Mesendoderm (in vitro differentiated cells): ENCODE results near the gene CCR8. TPM values are rescaled to one million over a fixed set of nuclear protein-coding genes. Genes with fewer than 3 reads are reported as not detected.

Source experiments
- DNase-seq: peaks from one replicate; pipeline ENCODE4 v3.0.0; 2013
- H2AK5ac ChIP-seq: 2 replicates; pipeline ENCODE4 v1.6.1; 2013; ENCODE audit warnings: low read length, inconsistent platforms
- H2BK120ac ChIP-seq: 2 replicates; pipeline ENCODE4 v1.6.1; 2013; ENCODE audit warnings: low read depth, mild to moderate bottlenecking, low read length, moderate library complexity, mixed read lengths
- H2BK15ac ChIP-seq: replicated peaks from 2 replicates; pipeline ENCODE4 v1.6.1; 2013; ENCODE audit warnings: low read depth, mild to moderate bottlenecking, moderate library complexity
- H2BK5ac ChIP-seq: 2 replicates; pipeline ENCODE4 v1.6.1; 2013; ENCODE audit warnings: low read length, inconsistent platforms
- H3K18ac ChIP-seq: 2 replicates; pipeline ENCODE4 v1.6.1; 2013; ENCODE audit warnings: mild to moderate bottlenecking, low read length, mixed read lengths
- H3K23ac ChIP-seq: one replicate; pipeline ENCODE4 v1.6.1; 2013; ENCODE audit warnings: low read length
- H3K27ac ChIP-seq: 2 replicates; pipeline ENCODE4 v1.5.1; 2013; ENCODE audit warnings: low read depth, mild to moderate bottlenecking, inconsistent platforms, low read length, moderate library complexity
- H3K27me3 ChIP-seq: 2 replicates; pipeline ENCODE4 v1.6.1; 2013; ENCODE audit warnings: low read length, control low read depth, mild to moderate bottlenecking, inconsistent platforms; ENCODE audit not compliant: insufficient read depth, poor library complexity
- H3K36me3 ChIP-seq: 2 replicates; pipeline ENCODE4 v1.6.1; 2013; ENCODE audit warnings: low read length, inconsistent platforms; ENCODE audit not compliant: control insufficient read depth, insufficient read depth
- H3K4ac ChIP-seq: one replicate; pipeline ENCODE4 v1.6.1; 2013; ENCODE audit warnings: low read depth, mild to moderate bottlenecking, low read length, moderate library complexity
- H3K4me1 ChIP-seq: 2 replicates; pipeline ENCODE4 v1.6.1; 2013; ENCODE audit warnings: low read depth, low read length, inconsistent platforms; ENCODE audit not compliant: control insufficient read depth
- H3K4me2 ChIP-seq: 2 replicates; pipeline ENCODE4 v1.6.1; 2013; ENCODE audit warnings: low read length
- H3K4me3 ChIP-seq: 2 replicates; pipeline ENCODE4 v1.5.1; 2013; ENCODE audit warnings: mild to moderate bottlenecking, low read length
- H3K56ac ChIP-seq: one replicate; pipeline ENCODE4 v1.6.1; 2013; ENCODE audit warnings: low read length
- H3K79me1 ChIP-seq: 2 replicates; pipeline ENCODE4 v1.6.1; 2013; ENCODE audit warnings: low read length, inconsistent platforms
- H3K79me2 ChIP-seq: 2 replicates; pipeline ENCODE4 v1.6.1; 2013; ENCODE audit warnings: mild to moderate bottlenecking, low read length; ENCODE audit not compliant: control insufficient read depth, insufficient read depth
- H3K9ac ChIP-seq: 2 replicates; pipeline ENCODE4 v1.6.1; 2013; ENCODE audit warnings: low read length, inconsistent platforms
- H4K5ac ChIP-seq: one replicate; pipeline ENCODE4 v1.6.1; 2013; ENCODE audit warnings: low read length
- H4K8ac ChIP-seq: one replicate; pipeline ENCODE4 v1.6.1; 2013; ENCODE audit warnings: low read depth, mild to moderate bottlenecking, control low read depth, low read length, moderate library complexity
- WGBS: extraction: QIAGEN DNeasy Blood & Tissue Kit; methylation state at CpG from one replicate; pipeline ENCODE4 v1.1.7; 2013; ENCODE audit warnings: low lambda C conversion rate, missing lambda C conversion rate; ENCODE audit not compliant: insufficient coverage; ENCODE audit errors: extremely low coverage; 5-methylcytosine and 5-hydroxymethylcytosine counted together
- polyA plus RNA-seq, 2 experiments: library from polyadenylated mRNA; stranded (reverse); fragments of 200-250 nt; gene quantifications; one replicate each; pipeline ENCODE4 v1.2.3, GENCODE V29; 2013

The CCR8 gene
- not detected for polyA plus RNA-seq (2013, experiment 1 of 2)
- polyA plus RNA-seq (2013, experiment 2 of 2) = not detected

DNA sequence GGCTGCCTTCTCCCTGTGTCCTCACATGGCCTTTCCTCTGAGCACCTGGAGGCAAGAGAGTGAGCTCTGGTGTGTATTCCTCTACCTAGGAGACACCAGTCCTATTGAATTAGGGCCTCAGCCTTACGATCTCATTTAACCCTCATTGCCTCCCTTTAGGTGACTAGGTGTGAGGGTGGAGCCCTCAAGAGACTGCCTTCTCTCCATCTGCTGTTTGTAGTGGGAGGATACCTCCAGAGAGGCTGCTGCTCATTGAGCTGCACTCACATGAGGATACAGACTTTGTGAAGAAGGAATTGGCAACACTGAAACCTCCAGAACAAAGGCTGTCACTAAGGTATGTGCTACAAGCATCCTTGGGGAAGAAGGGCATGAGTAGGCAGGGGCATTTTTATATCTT is at the start of gene CCR8:
Gene CCR8, plus strand, starts transcription at position 217 of the 400 bp plus-strand sequence. CDS start 2,623 bp downstream, outside the sequence.
- no CpG with 5 or more reads among the region's 1 CpG for WGBS
- H3K4ac ChIP-seq = no peak within 1 kb of the TSS
- H3K27ac ChIP-seq = no peak within 1 kb of the TSS
- H3K4me3 ChIP-seq = no peak within 1 kb of the TSS
- no peak within 1 kb of the TSS for H2BK15ac ChIP-seq
- no peak within 1 kb of the TSS for H3K56ac ChIP-seq
- H3K79me2 ChIP-seq = no peaks in the 10 kb centered on the region
- peak; percentile 6 for DNase-seq
- no peak within 1 kb of the TSS for H3K9ac ChIP-seq
- no peaks in the 10 kb centered on the region for H3K36me3 ChIP-seq
- H2BK5ac ChIP-seq = no peak within 1 kb of the TSS
- no peaks in the 10 kb centered on the region for H3K4me1 ChIP-seq
- H4K5ac ChIP-seq = no peak within 1 kb of the TSS
- no peak within 1 kb of the TSS for H3K23ac ChIP-seq
- H2AK5ac ChIP-seq = no peak within 1 kb of the TSS
- H3K4me2 ChIP-seq = no peak within 1 kb of the TSS
- H2BK120ac ChIP-seq = no peak within 1 kb of the TSS
- H4K8ac ChIP-seq = no peak within 1 kb of the TSS
- no peak within 1 kb of the TSS for H3K18ac ChIP-seq
- H3K79me1 ChIP-seq = no peaks in the 10 kb centered on the region
- no peaks in the 10 kb centered on the region for H3K27me3 ChIP-seq

DNA sequence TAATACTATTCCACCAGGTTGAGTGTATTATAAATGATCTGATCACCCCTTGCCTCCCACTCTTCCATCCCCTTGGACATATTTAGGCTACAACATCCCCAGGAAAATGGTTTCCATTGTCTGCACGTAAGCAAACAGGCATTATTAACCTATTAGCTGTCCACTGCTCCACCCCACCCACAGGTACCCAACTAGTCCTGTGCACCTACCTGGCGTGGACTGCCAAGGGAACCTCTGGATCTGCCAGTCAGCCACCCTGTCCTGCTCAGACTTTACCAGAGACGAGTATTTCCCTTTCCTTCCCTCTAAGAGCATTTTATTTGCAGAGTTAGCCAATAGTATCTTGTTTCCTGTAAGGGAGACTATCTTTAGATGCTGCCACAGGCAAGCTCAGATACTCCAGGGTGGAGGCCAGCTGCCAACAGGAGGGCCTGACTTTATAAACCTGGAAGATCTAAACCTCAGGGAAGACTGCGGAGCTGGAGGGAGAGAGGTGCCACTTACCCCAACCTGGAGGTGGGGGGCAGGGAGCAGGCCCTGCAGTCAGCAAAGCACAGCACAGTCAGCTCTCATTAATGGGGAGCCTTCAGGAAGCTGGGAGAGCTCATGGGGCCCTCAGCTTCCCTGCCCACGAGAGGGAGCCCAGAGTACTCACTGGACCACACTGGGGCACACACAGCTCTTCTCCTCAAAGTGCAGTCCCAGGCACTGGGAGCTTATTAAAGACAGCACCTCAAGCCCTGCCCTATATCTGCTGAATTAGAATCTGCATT is 49.6 kb upstream of the CCR8 start, which contains the start of gene CX3CR1:
Gene CX3CR1, minus strand, starts transcription at position 292 of the 773 bp plus-strand sequence. CDS start 13,527 bp downstream, outside the sequence.
- Histone ChIP-seq H3K27me3 (no peaks in the 10 kb centered on the region), H3K27ac (no peak within 1 kb of the TSS), H3K56ac (no peak within 1 kb of the TSS), H3K4me2 (no peak within 1 kb of the TSS), H3K9ac (no peak within 1 kb of the TSS), H4K8ac (no peak within 1 kb of the TSS), H2AK5ac (no peak within 1 kb of the TSS), H3K23ac (no peak within 1 kb of the TSS), H2BK120ac (no peak within 1 kb of the TSS), H2BK15ac (no peak within 1 kb of the TSS), H3K4me1 (no peaks in the 10 kb centered on the region), H3K79me2 (no peaks in the 10 kb centered on the region), H3K79me1 (no peaks in the 10 kb centered on the region), H3K36me3 (no peaks in the 10 kb centered on the region), H3K4me3 (no peak within 1 kb of the TSS), H2BK5ac (no peak within 1 kb of the TSS), H3K4ac (no peak within 1 kb of the TSS), H4K5ac (no peak within 1 kb of the TSS), H3K18ac (no peak within 1 kb of the TSS)
- no peak for DNase-seq
- WGBS = no CpG with 5 or more reads among the region's 5 CpGs

DNA sequence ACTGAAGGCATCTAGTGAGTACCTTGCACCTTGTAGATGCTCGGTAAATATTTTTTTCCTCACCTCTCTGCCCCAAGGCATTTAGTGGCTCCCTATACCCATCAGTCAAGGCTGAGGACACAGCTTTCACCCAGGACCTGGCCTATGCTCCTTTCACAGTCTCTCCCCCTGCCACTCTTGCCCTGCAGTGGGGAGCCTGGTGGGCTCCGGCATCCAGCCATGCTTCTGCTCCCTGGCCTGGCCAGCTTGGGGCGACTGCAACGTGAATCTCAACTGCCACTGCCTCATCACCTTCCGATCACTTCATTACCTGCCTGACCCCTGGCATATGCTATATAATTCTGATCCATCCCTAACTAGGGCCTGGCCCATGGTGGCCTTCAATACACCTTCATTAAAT is 48.9 kb upstream of the CCR8 start:
- no peaks in the 10 kb centered on the region for H3K27me3 ChIP-seq
- no peaks in the 10 kb centered on the region for H3K4me1 ChIP-seq
- no peak for DNase-seq
- no peaks in the 10 kb centered on the region for H3K79me1 ChIP-seq
- no peaks in the 10 kb centered on the region for H3K79me2 ChIP-seq
- H3K23ac ChIP-seq = no peak overlapping the region
- H2BK120ac ChIP-seq = no peak overlapping the region
- no peak overlapping the region for H3K27ac ChIP-seq
- H3K4me3 ChIP-seq = no peak overlapping the region
- H3K4ac ChIP-seq = no peak overlapping the region
- H3K56ac ChIP-seq = no peak overlapping the region
- H3K36me3 ChIP-seq = no peaks in the 10 kb centered on the region
- H4K8ac ChIP-seq = no peak overlapping the region
- no peak overlapping the region for H3K9ac ChIP-seq
- no peak overlapping the region for H4K5ac ChIP-seq
- no peak overlapping the region for H2BK5ac ChIP-seq
- H3K4me2 ChIP-seq = no peak overlapping the region
- no peak overlapping the region for H2BK15ac ChIP-seq
- H3K18ac ChIP-seq = no peak overlapping the region
- H2AK5ac ChIP-seq = no peak overlapping the region
- no CpG with 5 or more reads among the region's 5 CpGs for WGBS

- H3K56ac ChIP-seq = no peak overlapping the region
- no peak overlapping the region for H3K4me3 ChIP-seq
- H2BK15ac ChIP-seq = no peak overlapping the region
- H3K79me2 ChIP-seq = no peaks in the 10 kb centered on the region
- H2AK5ac ChIP-seq = no peak overlapping the region
- no peaks in the 10 kb centered on the region for H3K36me3 ChIP-seq
- H3K18ac ChIP-seq = no peak overlapping the region
- H3K79me1 ChIP-seq = no peaks in the 10 kb centered on the region
- no peak overlapping the region for H2BK120ac ChIP-seq
- H4K5ac ChIP-seq = no peak overlapping the region
- no peak overlapping the region for H3K9ac ChIP-seq
- no peak overlapping the region for H2BK5ac ChIP-seq
- no peak overlapping the region for H3K23ac ChIP-seq
- no peaks in the 10 kb centered on the region for H3K27me3 ChIP-seq
- H3K4me2 ChIP-seq = no peak overlapping the region
- no peaks in the 10 kb centered on the region for H3K4me1 ChIP-seq
- DNase-seq = no peak
- no peak overlapping the region for H3K4ac ChIP-seq
- H4K8ac ChIP-seq = no peak overlapping the region
- no CpG with 5 or more reads among the region's 9 CpGs for WGBS
- H3K27ac ChIP-seq = no peak overlapping the region
These were observed 48.0 kb upstream of the CCR8 start for GRCh38 chr3:39281533-39281932.

DNA sequence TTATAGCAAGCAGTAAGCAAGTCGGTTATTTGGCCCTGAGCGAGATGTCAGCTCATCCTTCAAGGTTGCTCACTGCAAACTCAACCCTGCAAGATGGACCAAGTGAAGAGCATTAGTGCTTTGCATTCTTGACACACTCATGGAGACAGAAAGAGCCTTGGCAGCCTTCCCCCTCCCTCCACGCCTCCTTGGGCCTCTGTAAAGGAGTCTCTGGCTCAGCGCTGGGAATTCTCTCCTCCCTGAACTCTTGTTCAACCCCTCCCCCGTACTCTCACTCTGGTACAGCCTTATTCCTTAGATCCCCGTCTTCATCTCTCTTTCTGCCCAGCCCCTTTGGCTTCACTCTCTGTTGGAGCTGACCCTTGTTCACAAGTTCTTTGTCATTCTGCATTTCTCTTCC is 47.5 kb upstream of the CCR8 start:
- no peak for DNase-seq
- no peaks in the 10 kb centered on the region for H3K4me1 ChIP-seq
- no peak overlapping the region for H4K5ac ChIP-seq
- H3K9ac ChIP-seq = no peak overlapping the region
- H2BK120ac ChIP-seq = no peak overlapping the region
- H3K18ac ChIP-seq = no peak overlapping the region
- no peak overlapping the region for H3K56ac ChIP-seq
- no peak overlapping the region for H4K8ac ChIP-seq
- WGBS = no CpG with 5 or more reads among the region's 6 CpGs
- H3K36me3 ChIP-seq = no peaks in the 10 kb centered on the region
- H3K79me2 ChIP-seq = no peaks in the 10 kb centered on the region
- H3K4me3 ChIP-seq = no peak overlapping the region
- H3K27ac ChIP-seq = no peak overlapping the region
- no peak overlapping the region for H2BK5ac ChIP-seq
- no peak overlapping the region for H3K4me2 ChIP-seq
- H2BK15ac ChIP-seq = no peak overlapping the region
- H3K27me3 ChIP-seq = no peaks in the 10 kb centered on the region
- no peaks in the 10 kb centered on the region for H3K79me1 ChIP-seq
- H3K4ac ChIP-seq = no peak overlapping the region
- no peak overlapping the region for H2AK5ac ChIP-seq
- H3K23ac ChIP-seq = no peak overlapping the region
